A673 (cell line): ENCODE measurements around the gene ABCG1.

ENCODE experiments used
- CTCF ChIP-seq: fragments of 300-800, 200-600 bp; sonication (generic); conservative IDR thresholded peaks from 2 replicates; pipeline ENCODE4 v1.5.1; 2017; ENCODE audit warnings: low read depth, mild to moderate bottlenecking, antibody characterized with exemption, low read length, moderate library complexity, mixed read lengths
- EZH2 ChIP-seq: fragments of 200-600 bp; sonication (generic); IDR thresholded peaks from 2 replicates; pipeline ENCODE4 v1.6.1; 2017; ENCODE audit warnings: borderline replicate concordance, low read depth, mild to moderate bottlenecking, mixed read lengths, antibody characterized with exemption, low read length; ENCODE audit not compliant: poor library complexity, severe bottlenecking

GRCh38 chr21:42265231-42265812, 46.4 kb downstream of the ABCG1 start:
- TF ChIP-seq CTCF (no peak), EZH2 (no peak)
